Thymus (tissue), 11 donors: ENCODE measurements around the gene IKZF2. TPM values are rescaled to one million over a fixed set of nuclear protein-coding genes. Genes with fewer than 3 reads are reported as not detected.

ENCODE experiments used
- DNase-seq, 9 donors: peaks; one replicate each; pipeline ENCODE4 v3.0.0-alpha.2; 2013; ENCODE audit warnings: low spot score in 9 of 9, low read depth in 6 of 9, missing footprints in 1 of 9
- H3K27ac ChIP-seq, 2 donors: one replicate each; pipeline ENCODE4 v1.5.1; 2013; ENCODE audit warnings: control low read depth in 1 of 2, low read depth in 1 of 2, low read length in 1 of 2, mild to moderate bottlenecking in 1 of 2, moderate library complexity in 1 of 2
- H3K27me3 ChIP-seq, 2 donors: one replicate each; pipeline ENCODE4 v1.5.1; 2013; ENCODE audit warnings: low read length in 1 of 2; ENCODE audit not compliant: control insufficient read depth in 2 of 2, insufficient read depth in 1 of 2
- H3K36me3 ChIP-seq, 2 donors: one replicate each; pipeline ENCODE4 v1.5.1; 2013; ENCODE audit warnings: low read length in 1 of 2, mild to moderate bottlenecking in 1 of 2, moderate library complexity in 1 of 2; ENCODE audit not compliant: control insufficient read depth in 2 of 2, insufficient read depth in 2 of 2
- H3K4me1 ChIP-seq, 2 donors: one replicate each; pipeline ENCODE4 v1.5.1; 2013; ENCODE audit warnings: low read length in 2 of 2; ENCODE audit not compliant: control insufficient read depth in 2 of 2, insufficient read depth in 2 of 2
- H3K4me3 ChIP-seq, 2 donors: one replicate each; pipeline ENCODE4 v1.5.1; 2013; ENCODE audit warnings: low read length in 2 of 2, control low read depth in 1 of 2, mild to moderate bottlenecking in 1 of 2
- H3K9me3 ChIP-seq, 2 donors: one replicate each; pipeline ENCODE4 v1.5.1; 2013; ENCODE audit warnings: low read length in 1 of 2, mild to moderate bottlenecking in 1 of 2; ENCODE audit not compliant: control insufficient read depth in 2 of 2, insufficient read depth in 1 of 2
- WGBS: extraction: QIAGEN DNeasy Blood & Tissue Kit; methylation state at CpG from one replicate; pipeline ENCODE4 v1.1.7; 2013; 5-methylcytosine and 5-hydroxymethylcytosine counted together
- polyA plus RNA-seq: library from polyadenylated mRNA; stranded (reverse); fragments of 200-250 nt; gene quantifications from one replicate; pipeline ENCODE4 v1.2.3, GENCODE V29; 2013
- total RNA-seq: library from RNA; stranded (reverse); fragments of 120-200 nt; gene quantifications from one replicate; pipeline ENCODE4 v1.2.4, GENCODE V29; 2013
- donor health status: healthy.

The IKZF2 gene
- total and polyA plus RNA-seq, 2 donors = 19.2 to 158 TPM

DNA sequence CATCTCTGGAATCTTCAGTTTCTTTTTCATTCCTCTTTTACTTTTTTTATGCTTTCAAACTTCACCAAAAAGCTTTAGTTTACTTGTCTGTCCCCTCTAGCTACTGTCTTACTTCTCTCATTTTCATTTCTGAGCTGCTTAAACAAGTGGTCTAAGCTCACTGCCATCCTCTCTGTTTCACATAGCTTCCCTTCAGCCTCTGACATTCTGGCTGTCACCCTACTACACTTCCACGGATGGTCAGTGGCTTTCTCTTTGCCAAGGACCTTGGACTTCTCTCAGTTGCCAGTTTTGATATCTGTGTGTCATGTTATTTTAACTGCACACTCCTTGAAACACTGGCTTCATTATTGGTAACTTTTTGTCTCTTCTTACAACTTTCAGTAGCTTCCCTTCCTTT, 176.1 kb downstream of the IKZF2 start:
- Histone ChIP-seq H3K4me3 (no peak overlapping the region), H3K36me3 (peaks cover 5 to 49% of the 10 kb centered on the region in 2 donors), H3K27me3 (no peaks in the 10 kb centered on the region), H3K9me3 (no peaks in the 10 kb centered on the region), H3K27ac (peak overlapping the region in 1 of 2 donors; percentile 19), H3K4me1 (peaks cover 5 to 8% of the 10 kb centered on the region in 2 donors)
- WGBS = 81% methylated on average over 1 of the region's 1 CpG
- DNase-seq = no peak

GRCh38 chr2:212974692-212975091, 176.7 kb downstream of the IKZF2 start:
- H3K9me3 ChIP-seq = no peaks in the 10 kb centered on the region
- no peak overlapping the region for H3K27ac ChIP-seq
- H3K36me3 ChIP-seq = peaks cover 5 to 53% of the 10 kb centered on the region in 2 donors
- no peak for DNase-seq
- H3K27me3 ChIP-seq = no peaks in the 10 kb centered on the region
- WGBS = 49% methylated on average over 2 of the region's 2 CpGs
- peaks cover under 1 to 7% of the 10 kb centered on the region in 2 donors for H3K4me1 ChIP-seq
- H3K4me3 ChIP-seq = no peak overlapping the region

DNA sequence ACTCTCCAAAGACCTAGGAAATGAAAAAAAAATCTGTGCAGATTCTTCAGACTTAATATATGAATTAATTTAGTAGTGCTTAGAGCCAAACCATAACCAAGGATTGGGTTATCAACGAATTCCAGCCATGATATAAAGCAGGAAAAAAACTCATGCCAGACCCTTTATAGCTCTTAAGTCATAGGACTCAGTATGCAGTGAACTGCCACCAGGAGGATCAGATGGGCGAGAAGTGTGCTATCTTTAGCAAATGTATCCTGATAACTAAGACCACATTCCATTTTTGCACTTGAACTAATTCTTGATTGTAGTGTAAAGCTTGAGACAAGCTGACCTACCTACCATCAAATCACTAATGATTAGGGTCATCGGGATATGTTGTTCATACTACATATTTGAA, 178.1 kb downstream of the IKZF2 start:
- no peak overlapping the region for H3K27ac ChIP-seq
- WGBS = over 99% methylated on average over 3 of the region's 3 CpGs
- H3K4me1 ChIP-seq = peaks cover 2 to 3% of the 10 kb centered on the region in 2 donors
- no peaks in the 10 kb centered on the region for H3K27me3 ChIP-seq
- no peaks in the 10 kb centered on the region for H3K9me3 ChIP-seq
- DNase-seq = no peak
- H3K4me3 ChIP-seq = no peak overlapping the region
- peaks cover 5 to 55% of the 10 kb centered on the region in 2 donors for H3K36me3 ChIP-seq

DNA sequence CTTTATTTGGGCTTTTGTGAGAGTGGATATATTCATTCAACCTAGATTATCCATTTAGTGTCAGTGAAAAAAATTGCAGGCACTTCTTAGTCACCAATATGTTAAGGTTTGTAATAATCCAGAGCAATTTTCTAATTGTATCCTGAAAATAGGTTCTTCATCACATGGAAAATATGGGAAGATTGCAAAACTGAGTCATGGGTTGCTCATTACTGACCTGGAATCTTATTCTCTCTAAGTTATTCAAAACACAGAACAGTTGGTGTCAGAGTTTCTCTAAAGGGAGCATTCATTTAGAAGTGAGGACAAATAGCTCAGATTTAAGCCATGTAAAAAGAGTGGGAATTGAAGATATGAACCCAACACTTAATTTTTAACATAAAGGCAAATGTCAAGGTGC, 181.3 kb downstream of the IKZF2 start:
- Histone ChIP-seq H3K27me3 (no peaks in the 10 kb centered on the region), H3K4me1 (peaks cover 5 to 10% of the 10 kb centered on the region in 2 donors), H3K27ac (peak overlapping the region in 1 of 2 donors; percentile 14), H3K9me3 (no peaks in the 10 kb centered on the region), H3K36me3 (peaks cover 5 to 53% of the 10 kb centered on the region in 2 donors), H3K4me3 (no peak overlapping the region)
- no peak for DNase-seq

DNA sequence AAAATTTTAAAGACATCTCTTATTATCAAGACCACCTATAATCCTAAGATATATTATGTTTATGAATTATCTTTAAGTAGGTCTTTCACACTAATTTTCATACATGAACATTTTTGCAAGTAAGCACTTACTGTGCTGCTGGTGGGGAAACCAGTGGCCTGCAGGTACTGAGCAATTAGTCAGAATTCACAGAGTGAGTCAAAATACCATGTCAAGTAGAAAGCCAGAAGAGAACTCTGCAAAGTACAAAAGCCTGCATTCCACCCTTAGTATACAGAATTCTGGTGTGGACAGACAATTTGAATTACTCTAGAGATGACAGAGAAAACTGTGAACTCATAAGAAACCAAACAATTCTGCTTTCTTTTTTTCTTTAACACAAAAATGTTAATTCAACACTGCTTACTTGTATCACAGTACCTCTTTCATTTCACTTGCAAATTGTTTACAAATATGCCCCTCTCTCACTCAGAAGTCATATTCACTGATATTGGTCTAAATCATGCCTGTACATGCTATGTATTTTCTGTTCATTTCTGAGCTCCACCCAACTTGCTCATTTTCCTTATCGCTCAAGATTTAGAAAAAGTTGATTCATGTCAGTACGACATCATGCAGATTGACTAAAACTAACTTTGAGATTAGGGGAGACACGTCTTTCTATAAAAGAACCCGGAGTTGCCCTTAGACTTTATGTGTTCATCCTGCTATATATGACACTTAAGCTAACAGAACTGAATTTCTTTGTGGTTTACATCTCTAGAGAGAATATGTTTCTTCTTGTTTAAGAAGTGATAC, 182.9 kb downstream of the IKZF2 start:
- no peaks in the 10 kb centered on the region for H3K9me3 ChIP-seq
- H3K4me1 ChIP-seq = peaks cover 5 to 10% of the 10 kb centered on the region in 2 donors
- WGBS = 72% methylated on average over 4 of the region's 4 CpGs
- peaks cover 5 to 40% of the 10 kb centered on the region in 2 donors for H3K36me3 ChIP-seq
- H3K27me3 ChIP-seq = no peaks in the 10 kb centered on the region
- DNase-seq = peak in 1 of 9 donors; percentile 43
- no peak overlapping the region for H3K4me3 ChIP-seq
- peak overlapping the region in 1 of 2 donors; percentile 32 for H3K27ac ChIP-seq

GRCh38 chr2:212966884-212967283, 184.5 kb downstream of the IKZF2 start:
- H3K36me3 ChIP-seq = peaks cover 0 to 34% of the 10 kb centered on the region in 2 donors
- no peaks in the 10 kb centered on the region for H3K27me3 ChIP-seq
- H3K4me1 ChIP-seq = peaks cover 5 to 10% of the 10 kb centered on the region in 2 donors
- no peak overlapping the region for H3K27ac ChIP-seq
- WGBS = 96% methylated on average over 1 of the region's 1 CpG
- no peak for DNase-seq
- no peaks in the 10 kb centered on the region for H3K9me3 ChIP-seq
- H3K4me3 ChIP-seq = no peak overlapping the region

GRCh38 chr2:212962691-212963090, 188.7 kb downstream of the IKZF2 start:
- Histone ChIP-seq H3K27me3 (no peaks in the 10 kb centered on the region), H3K4me3 (no peak overlapping the region), H3K4me1 (peaks cover 22 to 31% of the 10 kb centered on the region in 2 donors), H3K27ac (no peak overlapping the region), H3K36me3 (peaks cover 0 to 27% of the 10 kb centered on the region in 2 donors), H3K9me3 (no peaks in the 10 kb centered on the region)
- WGBS = 98% methylated on average over 1 of the region's 1 CpG
- DNase-seq = no peak

DNA sequence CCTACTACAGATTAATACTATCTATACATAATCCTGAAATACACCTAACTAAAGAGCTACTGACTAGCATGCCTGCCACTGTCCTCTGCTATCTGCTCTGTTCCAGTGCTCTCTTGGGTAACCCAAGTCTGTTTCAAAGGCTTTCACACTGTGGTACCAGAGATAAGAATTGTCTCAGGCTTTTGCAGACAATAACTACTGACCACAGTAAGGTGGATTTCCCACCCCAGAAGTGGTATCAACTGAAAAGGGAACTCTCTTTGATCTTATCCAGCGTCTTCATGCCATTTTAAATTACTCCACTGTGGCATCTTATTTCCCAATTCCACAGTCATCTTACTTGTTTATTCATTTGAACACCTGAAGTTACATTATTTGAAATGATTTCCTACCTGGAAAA, 190.2 kb downstream of the IKZF2 start:
- peaks cover 26 to 43% of the 10 kb centered on the region in 2 donors for H3K4me1 ChIP-seq
- H3K4me3 ChIP-seq = no peak overlapping the region
- H3K27ac ChIP-seq = no peak overlapping the region
- 53% methylated on average over 1 of the region's 1 CpG for WGBS
- no peaks in the 10 kb centered on the region for H3K27me3 ChIP-seq
- H3K36me3 ChIP-seq = peaks cover 0 to 24% of the 10 kb centered on the region in 2 donors
- DNase-seq = peak in 1 of 9 donors; percentile 34
- H3K9me3 ChIP-seq = no peaks in the 10 kb centered on the region

DNA sequence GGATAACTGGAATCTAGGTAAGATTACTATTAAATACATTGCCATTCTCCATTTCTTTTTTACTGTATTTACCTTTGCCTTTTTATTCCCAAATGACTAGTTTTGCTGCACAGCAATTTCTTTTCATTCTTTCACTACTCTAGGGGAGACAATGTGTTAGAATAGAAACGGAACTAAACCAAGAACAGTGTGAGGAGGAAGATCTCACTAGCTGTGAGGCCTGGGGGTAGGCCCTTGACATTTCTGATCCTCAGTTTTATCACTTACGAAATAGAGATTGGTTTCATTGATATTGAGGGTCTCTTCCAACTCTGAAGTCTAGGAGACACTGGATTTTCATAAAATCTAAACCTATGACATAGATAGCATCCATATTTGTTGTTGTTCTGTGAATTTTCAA, 191.1 kb downstream of the IKZF2 start:
- Histone ChIP-seq H3K27me3 (no peaks in the 10 kb centered on the region), H3K9me3 (no peaks in the 10 kb centered on the region), H3K27ac (no peak overlapping the region), H3K36me3 (peaks cover 0 to 26% of the 10 kb centered on the region in 2 donors), H3K4me1 (peaks cover 26 to 43% of the 10 kb centered on the region in 2 donors), H3K4me3 (no peak overlapping the region)
- 85% methylated on average over 2 of the region's 2 CpGs for WGBS
- peak in 1 of 9 donors; percentile 26 for DNase-seq
